HEK293T (cell line): ENCODE measurements around the gene MSMB.
"Not testable (repeated sequence)": the region's sequence is repeated elsewhere in the genome, so short reads cannot be mapped to it uniquely, and the experiment has no call there.

Experiments
- ARNT ChIP-seq: fragments of 450-650 bp; IDR thresholded peaks from 2 replicates; pipeline ENCODE4 v1.6.1; 2017; ENCODE audit warnings: mild to moderate bottlenecking
- CTBP1 ChIP-seq: fragments of 450-650 bp; IDR thresholded peaks from 2 replicates; pipeline ENCODE4 v1.6.1; 2016; ENCODE audit warnings: borderline replicate concordance
- ELF4 ChIP-seq: fragments of 450-650 bp; IDR thresholded peaks from 2 replicates; pipeline ENCODE4 v1.6.1; 2017; ENCODE audit warnings: antibody characterized with exemption
- FOXM1 ChIP-seq: fragments of 450-650 bp; IDR thresholded peaks from 2 replicates; pipeline ENCODE4 v1.6.1; 2017; ENCODE audit warnings: mild to moderate bottlenecking, borderline replicate concordance
- HDGF ChIP-seq: fragments of 450-650 bp; IDR thresholded peaks from 2 replicates; pipeline ENCODE4 v1.6.1; 2017; ENCODE audit warnings: antibody characterized with exemption, borderline replicate concordance
- LEF1 ChIP-seq: fragments of 450-650 bp; IDR thresholded peaks from 2 replicates; pipeline ENCODE4 v1.6.1; 2017; ENCODE audit warnings: mild to moderate bottlenecking, borderline replicate concordance
- SP1 ChIP-seq: fragments of 450-650 bp; IDR thresholded peaks from 2 replicates; pipeline ENCODE4 v1.6.1; 2017
- SUZ12 ChIP-seq: fragments of 450-650 bp; IDR thresholded peaks from 2 replicates; pipeline ENCODE4 v1.6.1; 2016; ENCODE audit warnings: mild to moderate bottlenecking

GRCh38 chr10:46087381-46087780 is 41.3 kb upstream of the MSMB start:
- not testable (repeated sequence) for TF ChIP-seq LEF1, SP1, ARNT, CTBP1, HDGF, ELF4, FOXM1, SUZ12
